HG03097 (cell line): ENCODE data around the gene SLC16A12.
"Not testable (repeated sequence)": the region's sequence is repeated elsewhere in the genome, so short reads cannot be mapped to it uniquely, and the experiment has no call there.

Experiments
- ATAC-seq: cut with Tn5 transposase; IDR thresholded peaks from one replicate; pipeline ENCODE4 v1.9.1; 2021; ENCODE audit not compliant: unreplicated experiment, low FRiP score

Gene SLC16A12

GRCh38 chr10:89475591-89475998 is 59.8 kb downstream of the SLC16A12 start:
- no peak for ATAC-seq

DNA sequence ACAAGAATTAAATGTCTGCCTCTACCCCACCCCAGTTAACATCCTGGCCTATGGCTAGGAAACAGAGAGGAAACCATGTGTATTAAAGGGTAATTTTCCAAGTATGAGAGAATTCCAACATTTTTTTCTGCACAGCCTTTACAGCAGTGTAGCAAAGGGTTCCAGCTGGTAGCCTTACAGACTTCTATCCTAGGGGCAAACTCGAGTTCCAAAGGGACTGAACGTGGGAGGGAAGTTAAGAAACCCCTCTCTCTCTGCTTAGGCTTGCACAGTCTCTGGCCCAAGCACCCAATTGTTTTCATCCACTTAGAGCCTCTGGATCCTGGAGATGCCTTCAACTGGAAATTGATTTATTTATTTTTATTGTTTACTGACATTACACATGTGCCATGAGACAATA is 60.3 kb downstream of the SLC16A12 start:
- no peak for ATAC-seq

GRCh38 chr10:89474452-89474851 is 60.9 kb downstream of the SLC16A12 start:
- ATAC-seq = no peak

DNA sequence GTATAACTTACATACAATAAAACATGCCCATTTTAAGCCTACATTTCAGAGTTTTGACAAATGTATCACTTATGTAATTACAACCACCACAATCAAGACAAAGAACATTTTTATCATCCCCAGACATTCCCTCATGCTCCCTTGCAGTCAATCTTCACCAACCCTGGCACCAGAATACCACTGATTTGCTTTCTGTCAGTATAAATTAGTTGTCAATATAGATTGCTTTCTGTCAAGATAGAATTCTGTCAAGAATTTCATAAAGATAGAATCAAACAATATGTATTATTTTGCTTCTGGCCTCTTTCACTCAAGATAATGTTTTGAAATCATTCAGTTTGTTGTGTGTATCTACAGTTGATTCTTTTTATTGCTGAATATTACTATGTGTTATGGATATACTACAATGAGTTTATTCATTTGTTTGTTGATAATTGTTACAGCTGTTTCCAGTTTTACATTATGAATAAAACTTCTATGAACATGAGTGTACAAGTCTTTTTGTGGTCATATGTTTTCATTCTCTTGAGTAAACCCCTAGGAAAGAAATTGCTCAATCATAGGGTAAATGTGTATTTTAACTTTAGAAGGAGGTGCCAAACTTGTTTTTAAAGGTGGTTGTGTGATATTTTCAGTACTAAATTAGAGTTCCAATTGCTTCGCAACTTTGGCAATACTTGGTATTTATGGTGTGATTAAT is 64.1 kb downstream of the SLC16A12 start:
- no peak for ATAC-seq

GRCh38 chr10:89470628-89471027 is 64.8 kb downstream of the SLC16A12 start:
- ATAC-seq = no peak

GRCh38 chr10:89469517-89469916 is 65.9 kb downstream of the SLC16A12 start:
- no peak for ATAC-seq

- ATAC-seq = no peak
These were observed 67.0 kb downstream of the SLC16A12 start for GRCh38 chr10:89468191-89468965.

- ATAC-seq = no peak
These were observed 68.8 kb downstream of the SLC16A12 start for GRCh38 chr10:89466599-89467035.

DNA sequence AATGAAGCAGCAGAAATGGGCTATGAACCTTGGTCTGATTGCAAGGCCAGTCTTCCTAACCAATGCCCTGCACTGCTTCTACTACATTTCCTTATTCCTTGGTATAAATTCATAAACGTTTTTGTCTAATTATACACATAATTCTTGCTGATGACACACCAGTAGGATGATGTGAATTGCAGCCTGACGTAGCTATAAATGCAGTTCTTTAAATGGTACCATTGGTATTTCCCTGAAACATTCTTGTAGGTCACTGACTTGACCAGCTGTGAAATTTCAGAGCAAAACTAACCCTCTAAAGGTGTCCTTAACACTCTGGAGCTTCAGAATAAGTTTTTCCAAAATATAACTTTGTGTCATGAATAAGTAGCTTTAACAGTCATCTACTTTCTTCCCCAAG is 70.2 kb downstream of the SLC16A12 start:
- ATAC-seq = no peak

DNA sequence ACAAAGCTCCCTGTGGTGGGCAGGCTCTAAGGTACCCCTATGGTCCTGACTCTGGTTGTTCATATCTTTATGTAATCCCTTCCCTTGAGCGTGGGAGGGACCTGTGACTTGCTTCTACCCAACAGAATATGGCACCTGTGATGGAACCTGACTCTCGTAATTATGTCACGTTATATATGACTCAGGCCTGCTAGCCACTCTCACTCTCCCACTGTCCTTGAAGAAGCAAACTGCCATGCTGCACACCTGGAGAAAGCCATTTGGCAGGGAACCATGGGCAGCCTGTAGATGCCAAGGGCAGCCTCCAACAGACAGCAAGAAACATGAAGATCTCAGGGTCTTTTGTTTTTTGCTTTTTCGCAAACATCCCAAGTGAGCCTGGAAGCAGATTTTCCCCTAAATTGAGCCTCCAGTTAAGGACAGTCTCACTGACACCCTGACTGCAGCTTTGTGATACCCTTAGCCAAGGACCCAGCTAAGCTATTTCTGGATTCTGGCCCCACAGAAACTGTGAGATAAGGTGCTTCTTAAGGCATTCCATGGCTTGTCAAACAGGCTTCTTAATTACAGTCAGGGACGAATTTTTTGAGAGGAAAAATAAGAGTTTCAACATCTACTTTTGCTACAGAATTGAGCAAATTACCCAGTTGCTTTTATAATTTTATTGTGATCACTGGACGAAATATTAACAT is 71.4 kb downstream of the SLC16A12 start:
- ATAC-seq = no peak

DNA sequence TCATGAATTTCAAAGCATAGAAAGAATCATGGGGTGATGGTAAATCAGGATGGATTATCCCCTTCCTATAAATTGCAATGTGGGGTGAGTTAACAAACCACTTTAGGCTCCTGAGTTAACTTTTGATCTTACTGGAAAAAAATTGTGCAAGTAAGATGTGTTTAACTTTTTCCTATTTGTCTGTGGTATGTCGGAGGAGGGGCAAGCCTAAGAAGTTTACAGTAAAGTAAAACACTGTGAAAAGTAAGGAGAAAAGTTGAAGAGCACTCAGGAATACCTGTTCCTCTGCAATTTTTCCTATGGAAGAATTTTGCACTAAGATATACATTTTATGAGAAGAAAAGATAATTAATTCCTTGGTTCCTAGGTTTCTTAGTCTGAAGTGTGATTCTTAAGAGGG is 76.6 kb downstream of the SLC16A12 start:
- ATAC-seq = no peak

DNA sequence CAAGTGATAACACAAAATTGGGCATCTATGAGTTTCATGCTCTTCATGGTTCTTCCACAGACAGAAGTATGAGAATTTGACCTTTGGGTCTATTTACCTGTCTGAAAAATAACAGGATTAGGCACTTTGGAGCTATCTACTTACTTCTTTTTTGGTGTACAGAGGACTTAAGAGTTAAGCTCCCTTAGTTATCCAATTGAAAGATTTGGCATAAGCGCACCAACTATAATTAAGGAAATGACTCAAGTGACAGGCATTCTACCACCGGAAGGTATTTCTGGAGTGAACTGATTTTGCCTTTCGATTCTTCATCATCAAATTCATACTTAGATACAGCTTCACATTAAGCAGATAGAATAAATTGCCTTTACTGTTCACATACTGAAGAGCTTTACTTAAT is 77.1 kb downstream of the SLC16A12 start:
- no peak for ATAC-seq

GRCh38 chr10:89454561-89455347 is 80.6 kb downstream of the SLC16A12 start:
- no peak for ATAC-seq

- no peak for ATAC-seq
These were observed 83.2 kb downstream of the SLC16A12 start for GRCh38 chr10:89452193-89452592.

DNA sequence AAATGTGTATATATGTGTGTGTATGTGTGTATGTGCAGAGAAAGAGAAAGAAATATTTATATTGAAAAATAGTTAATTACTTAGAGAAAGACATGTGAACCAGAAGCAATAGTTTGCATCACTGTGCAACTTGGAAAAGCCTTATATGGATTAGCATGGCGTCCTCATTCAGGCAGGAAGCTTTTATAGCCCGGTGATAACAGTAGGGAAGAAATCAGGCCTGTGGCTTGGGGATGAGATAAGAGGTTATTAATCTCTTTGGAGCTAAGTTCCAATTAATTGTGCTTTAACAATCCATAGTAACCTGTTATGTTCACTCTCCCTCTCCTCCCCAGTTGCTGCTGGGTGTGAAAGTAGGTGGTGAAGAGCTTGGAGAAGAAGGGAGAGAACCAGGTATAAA is 84.5 kb downstream of the SLC16A12 start:
- no peak for ATAC-seq

DNA sequence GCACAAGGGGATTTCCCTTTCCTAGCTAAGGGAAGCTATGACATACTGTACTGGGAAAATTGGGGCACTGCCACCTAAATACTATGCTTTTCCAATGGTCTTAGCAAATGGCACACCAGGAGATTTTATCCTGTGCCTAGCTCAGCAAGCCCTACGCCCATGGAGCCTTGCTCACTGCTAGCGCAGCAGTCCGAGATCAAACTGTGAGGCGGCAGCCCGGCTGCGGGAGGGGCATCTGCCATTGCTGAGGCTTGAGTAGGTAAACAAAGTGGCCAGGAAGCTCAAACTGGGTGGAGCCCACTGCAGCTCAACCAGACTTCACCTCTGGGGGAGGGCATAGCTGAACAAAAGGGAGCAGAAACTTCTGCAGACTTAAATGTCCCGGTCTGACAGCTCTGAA is 90.6 kb downstream of the SLC16A12 start:
- ATAC-seq = not testable (repeated sequence)

GRCh38 chr10:89442289-89442688 is 93.1 kb downstream of the SLC16A12 start:
- no peak for ATAC-seq

DNA sequence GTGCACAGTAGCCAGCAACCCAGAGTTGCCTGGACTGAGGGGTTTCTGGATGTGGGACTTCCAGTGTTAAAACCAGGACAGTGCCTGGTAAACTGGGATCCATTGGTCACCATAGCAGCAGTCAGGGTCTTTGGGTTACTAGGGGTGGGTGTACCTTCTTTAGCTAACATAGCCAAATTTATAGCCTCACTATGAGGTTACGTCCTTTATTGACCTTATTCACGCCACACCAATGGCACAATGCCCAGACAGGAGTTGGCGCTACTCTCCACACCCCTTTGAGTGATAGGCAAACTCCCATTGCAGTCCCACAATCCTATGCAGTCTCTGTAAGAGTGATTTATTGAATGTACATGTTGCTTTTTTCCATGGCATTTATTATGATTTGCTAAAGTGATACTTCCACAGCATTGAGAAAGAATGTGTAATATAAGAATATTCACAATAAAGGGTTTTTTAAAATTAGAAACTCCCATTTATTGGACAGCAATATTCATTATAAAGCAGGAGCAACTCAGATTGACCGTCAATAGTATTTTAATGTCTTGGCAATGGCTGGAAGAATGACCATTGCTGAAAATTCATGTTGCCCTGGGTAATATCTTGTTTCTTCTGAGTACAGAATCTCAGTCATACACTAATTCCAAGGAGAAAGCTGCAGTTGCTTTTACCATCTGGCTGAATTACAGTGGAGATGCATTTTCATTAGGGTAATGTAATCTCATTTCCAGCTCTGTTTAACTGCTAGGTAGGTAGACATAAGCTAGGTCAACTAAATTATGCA is 95.0 kb downstream of the SLC16A12 start:
- ATAC-seq = no peak

- no peak for ATAC-seq
These were observed 96.9 kb downstream of the SLC16A12 start for GRCh38 chr10:89438525-89438924.

DNA sequence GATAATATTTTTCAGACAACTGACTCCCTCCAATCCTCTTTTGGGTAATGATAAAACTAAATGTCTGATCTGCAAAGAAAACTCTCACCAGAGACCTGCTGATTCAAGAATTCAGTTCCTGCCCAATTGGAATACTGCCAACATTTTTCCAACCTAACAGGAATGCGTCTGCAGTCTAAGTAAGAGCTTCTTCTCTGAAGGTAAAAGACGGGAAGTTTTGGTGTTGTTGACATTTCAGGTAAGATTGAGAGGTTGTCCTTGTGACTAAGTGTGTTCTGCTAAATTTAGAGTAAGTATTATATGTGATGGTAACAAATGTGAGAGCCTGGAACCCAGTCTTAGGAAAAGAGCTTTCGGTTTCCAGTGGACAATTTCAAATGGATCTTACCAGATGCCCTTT is 103.4 kb downstream of the SLC16A12 start:
- ATAC-seq = no peak
